HepG2 (cell line): ENCODE results near the gene CDKN2AIP. TPM values are rescaled to one million over a fixed set of nuclear protein-coding genes. Genes with fewer than 3 reads are reported as not detected.

Source experiments
- ATAC-seq: fragments of 200-7000 bp; cut with Tn5 transposase; 3 replicates; pipeline ENCODE4 v1.9.1; 2020; ENCODE audit warnings: mild to moderate bottlenecking, moderate library complexity
- BruUV-seq: library from RNA; stranded (reverse); fragments of 400-500 nt; replicated peaks from 2 replicates; lab custom pipeline; 2021; lab: Mats Ljungman, UMichigan
- CTCF ChIA-PET: fragments of 300-600 bp; formaldehyde crosslinking; extraction: SDS; loops from one replicate; lab custom pipeline; 2021; ENCODE audit warnings: low total read pairs, inconsistent platforms, low intra/inter-chr PET ratio; lab: Yijun Ruan, JAX
- POLR2A ChIA-PET: fragments of 350-600 bp; sonication (Branson Sonifier 250); formaldehyde crosslinking; loops from one replicate; lab custom pipeline; 2020; ENCODE audit warnings: antibody characterized with exemption, inconsistent platforms; lab: Yijun Ruan, JAX
- DNase-seq: peaks from one replicate; pipeline ENCODE4 v3.0.0-alpha.2; 2015; ENCODE audit warnings: low spot score
- FAIRE-seq: peaks from 3 replicates; lab custom pipeline; 2011; peaks lifted over from hg19 to GRCh38; lab: Jason Lieb, UNC
- H2AFZ ChIP-seq: one replicate; pipeline ENCODE4 v1.6.1; 2011; ENCODE audit warnings: low read length, inconsistent platforms
- H3K27ac ChIP-seq: fragments of 300-600 bp; 3 replicates; pipeline ENCODE4 v1.8.0; 2011; ENCODE audit warnings: mixed run types, mild to moderate bottlenecking, mixed read lengths, low read length, inconsistent platforms; ENCODE audit not compliant: insufficient read depth; ENCODE audit errors: extremely low read length
- H3K27me3 ChIP-seq, 2 experiments: fragments of 200-600 bp in 1 of 2; 2 replicates in 1 of 2; 3 replicates in 1 of 2; pipeline versions ENCODE4 v1.6.0 to v1.8.0; 2011; ENCODE audit warnings: low read length in 2 of 2, mild to moderate bottlenecking in 2 of 2, moderate library complexity in 2 of 2, inconsistent platforms in 1 of 2; ENCODE audit not compliant: insufficient read depth in 2 of 2, control insufficient read depth in 1 of 2
- H3K36me3 ChIP-seq, 2 experiments: fragments of 200-600 bp in 1 of 2; replicated peaks in 1 of 2; 2 replicates in 1 of 2; 3 replicates in 1 of 2; pipeline versions ENCODE4 v1.5.1 to v1.8.0; 2011; ENCODE audit warnings: low read length in 2 of 2, inconsistent platforms in 1 of 2; ENCODE audit not compliant: insufficient read depth in 2 of 2, control insufficient read depth in 1 of 2
- H3K4me1 ChIP-seq: 2 replicates; pipeline ENCODE4 v1.5.1; 2012; ENCODE audit warnings: low read length, inconsistent platforms; ENCODE audit not compliant: insufficient read depth
- H3K4me2 ChIP-seq: 2 replicates; pipeline ENCODE4 v1.6.0; 2011; ENCODE audit warnings: low read depth, low read length, inconsistent platforms
- H3K4me3 ChIP-seq, 3 experiments: fragments of 200-600 bp in 1 of 3; sonication (generic), shearing (Covaris generic) in 1 of 3; replicated peaks in 1 of 3; 2 replicates each; pipeline ENCODE4 v1.5.1; 2011 to 2016; ENCODE audit warnings: low read length in 3 of 3, inconsistent platforms in 2 of 3, low read depth in 2 of 3, mild to moderate bottlenecking in 2 of 3, control low read depth in 1 of 3, mixed read lengths in 1 of 3; ENCODE audit not compliant: insufficient read depth in 1 of 3
- H3K79me2 ChIP-seq: one replicate; pipeline ENCODE4 v1.6.1; 2011; ENCODE audit warnings: low read length, inconsistent platforms; ENCODE audit not compliant: insufficient read depth
- H3K9ac ChIP-seq: 2 replicates; pipeline ENCODE4 v1.6.0; 2011; ENCODE audit warnings: mild to moderate bottlenecking, low read depth, low read length, inconsistent platforms; ENCODE audit not compliant: insufficient read depth
- H3K9me3 ChIP-seq: 2 replicates; pipeline ENCODE4 v1.5.1; 2012; ENCODE audit warnings: mild to moderate bottlenecking, low read length
- H4K20me1 ChIP-seq: 2 replicates; pipeline ENCODE4 v1.6.0; 2011; ENCODE audit warnings: inconsistent platforms, mild to moderate bottlenecking, low read length, moderate library complexity; ENCODE audit not compliant: insufficient read depth
- HINFP ChIP-seq: sonication (generic); formaldehyde crosslinking; IDR thresholded peaks from 2 replicates; pipeline ENCODE4 v1.4.0; 2020; ENCODE audit warnings: low read depth, mild to moderate bottlenecking, missing genetic modification reagents
- HMG20B ChIP-seq: conservative IDR thresholded peaks from 2 replicates; pipeline ENCODE4 v1.6.1; 2016; ENCODE audit warnings: missing genetic modification reagents, missing compliant biosample characterization
- KLF11 ChIP-seq: IDR thresholded peaks from 2 replicates; pipeline ENCODE4 v1.6.1; 2016; ENCODE audit warnings: missing compliant biosample characterization
- LBX2 ChIP-seq: sonication (generic); formaldehyde crosslinking; IDR thresholded peaks from 2 replicates; pipeline ENCODE4 v1.5.0; 2020; ENCODE audit warnings: missing genetic modification reagents, mild to moderate bottlenecking, borderline replicate concordance
- MAX ChIP-seq: IDR thresholded peaks from 2 replicates; pipeline ENCODE4 v1.6.1; 2012; ENCODE audit warnings: inconsistent platforms
- NFE2L2 ChIP-seq: fragments of 150-350 bp; IDR thresholded peaks from 2 replicates; pipeline ENCODE4 v1.6.1; 2014; ENCODE audit warnings: low read length
- SKIL ChIP-seq: sonication (generic); formaldehyde crosslinking; IDR thresholded peaks from 2 replicates; pipeline ENCODE4 v1.8.0; 2022; ENCODE audit warnings: missing genetic modification reagents, mild to moderate bottlenecking, moderate library complexity, borderline replicate concordance
- THAP7 ChIP-seq: sonication (generic); formaldehyde crosslinking; IDR thresholded peaks from 2 replicates; pipeline ENCODE4 v1.8.1; 2023; ENCODE audit warnings: mild to moderate bottlenecking, missing genetic modification reagents
- ZBTB37 ChIP-seq: sonication (generic); formaldehyde crosslinking; IDR thresholded peaks from 2 replicates; pipeline ENCODE4 v1.4.0; 2020; ENCODE audit warnings: mild to moderate bottlenecking, missing genetic modification reagents
- ZFAT ChIP-seq: sonication (generic); formaldehyde crosslinking; conservative IDR thresholded peaks from 2 replicates; pipeline ENCODE4 v1.8.1; 2023; ENCODE audit warnings: missing genetic modification reagents, inconsistent platforms
- WGBS: methylation state at CpG from one replicate; pipeline ENCODE4 v1.1.6; 2017; ENCODE audit warnings: low lambda C conversion rate; 5-methylcytosine and 5-hydroxymethylcytosine counted together
- in situ Hi-C: cut with HindIII; loops from 2 replicates; pipeline ENCODE4 v1.10.0; 2017; ENCODE audit warnings: low pct_unique_long_range_greater_than_20kb; ENCODE audit not compliant: extremely low pct_ligation_motif_present
- intact Hi-C: fragments of 100-400 bp; cut with micrococcal nuclease; formaldehyde crosslinking; loops from one replicate; pipeline ENCODE4 v1.10.0; 2022; ENCODE audit not compliant: unreplicated experiment
- polyA plus RNA-seq, 8 experiments: library from polyadenylated mRNA; depleted of rRNA in 3 of 8; stranded (reverse) in 7 of 8; unstranded in 1 of 8; fragments of >200 nt; fragmentation: Illumina TruSeq in 4 of 8; extraction: Trizol in 4 of 8; gene quantifications; 2 replicates each; pipeline versions ENCODE4 v1.2.1 to v1.2.3, GENCODE V29; 2011 to 2016; ENCODE audit warnings: low read depth in 4 of 8, missing spikeins in 1 of 8, mixed read lengths in 1 of 8; ENCODE audit not compliant: insufficient read depth in 1 of 8
- total RNA-seq, 5 experiments: library from RNA; depleted of rRNA; stranded (reverse); fragments of >200 nt; fragmentation: Illumina TruSeq; extraction: Trizol; gene quantifications; 2 replicates each; pipeline ENCODE4 v1.2.3, GENCODE V29; 2016; ENCODE audit warnings: low read depth in 1 of 5

The CDKN2AIP gene
- total and polyA plus RNA-seq, 2 of the 13 experiments (the other 11 are each of a cell fraction or from before 2014, with no cell fraction given): 17.0 to 18.7 TPM

GRCh38 chr4:183413234-183414200 lies 30.9 kb upstream of the CDKN2AIP start:
- no peak for ATAC-seq
- peaks cover 34% of the 10 kb centered on the region for H3K4me1 ChIP-seq
- peaks cover 0 to 20% of the 10 kb centered on the region in 2 experiments; a peak in 2 of 5 replicates for H3K27me3 ChIP-seq
- H3K9me3 ChIP-seq: no peaks in the 10 kb centered on the region
- TF ChIP-seq ZFAT (CRISPR knock-in tag) (no peak), KLF11 (CRISPR knock-in tag) (no peak), HMG20B (CRISPR knock-in tag) (no peak), THAP7 (no peak), MAX (no peak), NFE2L2 (no peak), SKIL (no peak), ZBTB37 (CRISPR knock-in tag) (no peak), LBX2 (no peak), HINFP (no peak)
- no peak for DNase-seq
- H3K4me2 ChIP-seq: no peak overlapping the region
- in situ Hi-C loops: loop anchor here (25.0 kb wide), 1 partner anchor 351 kb away; no protein-coding TSS in a partner anchor
- ChIA-PET POLR2A (no interaction called here), CTCF (no interaction called here)
- H3K36me3 ChIP-seq: no peaks in the 10 kb centered on the region
- no peak overlapping the region for H2AFZ ChIP-seq
- FAIRE-seq: no peak
- WGBS: 63% methylated on average over 23 of the region's 28 CpGs
- no peak overlapping the region for H3K27ac ChIP-seq
- H4K20me1 ChIP-seq: no peaks in the 10 kb centered on the region
- H3K4me3 ChIP-seq: no peak overlapping the region
- no TSS peak for BruUV-seq
- intact Hi-C loops: no loop called here
- no peak overlapping the region for H3K9ac ChIP-seq
- H3K79me2 ChIP-seq: no peaks in the 10 kb centered on the region
